ENCODE results near the gene SRF.

Gene SRF

DNA sequence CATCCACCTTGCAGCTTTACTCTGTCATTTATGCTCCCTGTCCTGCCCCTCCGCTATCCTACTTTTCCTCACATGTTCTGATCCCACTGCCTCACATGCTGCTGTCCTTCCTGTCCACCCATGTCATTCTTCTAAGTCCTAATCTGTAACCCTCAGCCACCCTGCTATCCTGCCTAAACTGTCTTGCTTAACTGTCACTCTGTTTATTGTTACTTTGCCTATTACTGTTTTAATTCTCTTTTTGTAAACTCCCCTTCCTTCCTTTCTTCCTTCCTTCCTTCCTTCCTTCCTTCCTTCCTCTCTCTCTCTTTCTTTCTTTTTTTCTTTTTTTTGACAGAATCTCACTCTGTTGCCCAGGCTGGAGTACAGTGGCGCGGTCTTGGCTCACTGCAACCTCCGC, 12.4 kb downstream of the SRF start:
- no peak overlapping the region for H3K4me3 ChIP-seq (ENCODE audit: low read depth, low read length)
- no peak for DNase-seq (ENCODE audit: low read depth)
- TF ChIP-seq, protein P1, sequence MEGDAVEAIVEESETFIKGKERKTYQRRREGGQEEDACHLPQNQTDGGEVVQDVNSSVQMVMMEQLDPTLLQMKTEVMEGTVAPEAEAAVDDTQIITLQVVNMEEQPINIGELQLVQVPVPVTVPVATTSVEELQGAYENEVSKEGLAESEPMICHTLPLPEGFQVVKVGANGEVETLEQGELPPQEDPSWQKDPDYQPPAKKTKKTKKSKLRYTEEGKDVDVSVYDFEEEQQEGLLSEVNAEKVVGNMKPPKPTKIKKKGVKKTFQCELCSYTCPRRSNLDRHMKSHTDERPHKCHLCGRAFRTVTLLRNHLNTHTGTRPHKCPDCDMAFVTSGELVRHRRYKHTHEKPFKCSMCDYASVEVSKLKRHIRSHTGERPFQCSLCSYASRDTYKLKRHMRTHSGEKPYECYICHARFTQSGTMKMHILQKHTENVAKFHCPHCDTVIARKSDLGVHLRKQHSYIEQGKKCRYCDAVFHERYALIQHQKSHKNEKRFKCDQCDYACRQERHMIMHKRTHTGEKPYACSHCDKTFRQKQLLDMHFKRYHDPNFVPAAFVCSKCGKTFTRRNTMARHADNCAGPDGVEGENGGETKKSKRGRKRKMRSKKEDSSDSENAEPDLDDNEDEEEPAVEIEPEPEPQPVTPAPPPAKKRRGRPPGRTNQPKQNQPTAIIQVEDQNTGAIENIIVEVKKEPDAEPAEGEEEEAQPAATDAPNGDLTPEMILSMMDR (IDR thresholded peaks at IDR 0.05; ENCODE audit: control insufficient read depth, extremely low read depth, insufficient read depth), result no peak

DNA sequence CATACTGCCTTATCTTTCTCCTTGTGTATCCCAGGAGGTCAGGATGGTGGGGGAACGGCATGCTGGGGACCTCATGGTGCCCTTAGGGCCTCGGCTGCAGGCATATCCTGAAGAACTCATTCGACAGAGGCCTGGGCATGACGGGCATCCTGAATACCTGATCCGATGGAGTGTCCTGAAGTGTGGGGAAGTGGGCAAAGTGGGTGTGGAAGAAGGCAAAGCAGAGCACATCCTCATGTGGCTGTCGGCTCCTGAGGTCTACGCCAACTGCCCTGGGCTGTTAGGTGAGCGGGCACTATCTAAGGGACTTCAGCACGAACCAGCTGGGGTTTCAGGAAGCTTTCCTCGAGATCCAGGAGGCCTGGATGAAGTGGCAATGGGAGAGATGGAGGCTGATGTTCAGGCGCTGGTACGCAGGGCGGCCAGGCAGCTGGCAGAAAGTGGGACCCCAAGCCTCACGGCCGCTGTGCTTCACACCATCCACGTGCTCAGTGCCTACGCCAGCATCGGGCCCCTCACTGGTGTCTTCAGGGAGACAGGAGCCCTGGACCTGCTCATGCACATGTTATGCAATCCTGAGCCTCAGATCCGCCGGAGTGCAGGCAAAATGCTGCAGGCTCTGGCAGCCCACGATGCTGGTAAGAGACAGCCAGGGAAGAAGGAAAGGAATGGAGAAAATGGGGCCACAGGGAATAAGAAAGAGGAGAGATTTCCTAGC, 13.4 kb downstream of the SRF start:
- DNase-seq (ENCODE audit: low read depth), result no peak
- H3K4me3 ChIP-seq (ENCODE audit: low read depth, low read length), result no peak overlapping the region
- TF ChIP-seq, protein P1 (IDR thresholded peaks at IDR 0.05; ENCODE audit: control insufficient read depth, extremely low read depth, insufficient read depth), result no peak

DNA sequence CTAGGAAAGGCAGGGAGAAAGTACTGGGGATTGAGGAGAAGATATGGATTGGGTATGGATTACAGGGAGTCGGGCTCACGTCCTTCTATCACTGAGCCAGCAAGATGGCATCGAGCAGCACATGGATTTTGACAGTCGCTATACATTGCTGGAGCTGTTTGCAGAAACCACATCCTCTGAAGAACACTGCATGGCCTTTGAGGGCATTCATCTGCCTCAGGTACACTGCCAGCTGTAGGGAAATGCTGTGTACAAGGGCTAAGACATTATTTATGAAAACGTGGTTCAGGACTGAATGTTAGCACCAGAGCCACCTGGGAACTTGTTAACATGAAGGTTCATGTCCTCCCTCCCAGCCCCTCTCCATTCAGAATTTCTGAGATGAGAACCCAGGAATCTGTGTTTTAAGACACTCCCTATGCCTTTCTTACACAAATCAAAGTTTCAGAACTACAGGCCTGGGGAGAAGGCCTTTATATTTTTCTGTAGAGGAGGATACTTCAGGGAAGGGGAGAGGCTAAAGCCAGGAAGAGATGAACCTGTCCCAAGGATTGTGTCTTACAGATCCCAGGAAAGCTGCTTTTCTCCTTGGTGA, 14.4 kb downstream of the SRF start:
- DNase-seq (ENCODE audit: low read depth), result no peak
- TF ChIP-seq, protein P1 (IDR thresholded peaks at IDR 0.05; ENCODE audit: control insufficient read depth, extremely low read depth, insufficient read depth), result no peak
- H3K4me3 ChIP-seq (ENCODE audit: low read depth, low read length), result no peak overlapping the region

DNA sequence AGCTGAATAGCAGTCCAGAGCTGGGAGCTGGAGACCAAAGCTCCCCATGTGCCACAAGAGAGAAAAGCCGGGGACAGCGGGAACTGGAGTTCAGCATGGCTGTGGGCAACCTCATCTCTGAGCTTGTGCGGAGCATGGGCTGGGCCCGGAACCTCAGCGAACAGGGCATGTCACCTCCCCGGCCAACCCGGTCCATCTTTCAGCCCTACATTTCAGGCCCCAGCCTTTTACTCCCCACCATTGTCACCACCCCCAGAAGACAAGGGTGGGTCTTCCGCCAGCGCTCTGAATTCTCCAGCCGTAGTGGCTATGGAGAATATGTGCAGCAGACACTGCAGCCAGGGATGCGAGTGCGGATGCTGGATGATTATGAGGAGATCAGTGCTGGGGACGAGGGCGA, 14.9 kb downstream of the SRF start:
- DNase-seq (ENCODE audit: low read depth), result no peak
- TF ChIP-seq, protein P1 (IDR thresholded peaks at IDR 0.05; ENCODE audit: control insufficient read depth, extremely low read depth, insufficient read depth), result no peak
- H3K4me3 ChIP-seq (ENCODE audit: low read depth, low read length), result no peak overlapping the region

DNA sequence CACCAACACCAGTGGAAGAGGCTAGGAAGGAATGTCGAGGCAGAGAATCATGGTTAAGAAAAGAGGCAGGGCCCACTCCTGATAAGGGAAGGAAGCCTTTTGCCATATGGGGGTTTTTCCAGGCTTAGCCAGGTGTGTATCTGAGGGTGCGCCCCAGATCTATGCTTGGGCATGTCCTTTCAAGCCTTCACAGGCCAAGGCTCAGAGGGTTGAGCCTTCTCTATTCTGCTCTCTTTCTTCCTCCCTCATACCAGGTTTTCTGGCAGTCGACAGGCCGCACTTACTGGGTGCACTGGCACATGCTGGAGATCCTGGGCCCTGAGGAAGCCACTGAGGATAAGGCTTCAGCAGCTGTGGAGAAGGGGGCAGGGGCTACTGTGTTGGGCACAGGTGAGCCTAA, 15.6 kb downstream of the SRF start:
- TF ChIP-seq, protein P1 (IDR thresholded peaks at IDR 0.05; ENCODE audit: control insufficient read depth, extremely low read depth, insufficient read depth), result no peak
- H3K4me3 ChIP-seq (ENCODE audit: low read depth, low read length), result no peak overlapping the region
- DNase-seq (ENCODE audit: low read depth), result no peak

DNA sequence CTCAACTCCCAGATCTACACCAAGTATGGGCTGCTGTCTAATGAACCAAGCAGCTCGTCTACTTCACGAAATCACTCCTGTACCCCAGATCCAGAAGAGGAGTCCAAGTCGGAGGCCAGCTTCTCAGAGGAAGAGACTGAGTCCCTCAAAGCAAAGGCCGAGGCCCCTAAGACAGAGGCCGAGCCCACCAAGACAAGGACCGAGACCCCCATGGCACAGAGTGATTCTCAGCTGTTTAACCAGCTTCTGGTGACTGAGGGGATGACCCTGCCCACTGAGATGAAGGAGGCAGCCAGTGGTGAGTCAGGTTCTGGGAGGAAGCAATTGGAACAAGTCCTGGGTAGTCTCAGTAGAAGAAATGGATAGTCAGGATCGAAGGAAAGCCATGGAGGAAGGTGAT, 16.8 kb downstream of the SRF start:
- DNase-seq (ENCODE audit: low read depth), result no peak
- TF ChIP-seq, protein P1 (IDR thresholded peaks at IDR 0.05; ENCODE audit: control insufficient read depth, extremely low read depth, insufficient read depth), result no peak
- H3K4me3 ChIP-seq (ENCODE audit: low read depth, low read length), result no peak overlapping the region

DNA sequence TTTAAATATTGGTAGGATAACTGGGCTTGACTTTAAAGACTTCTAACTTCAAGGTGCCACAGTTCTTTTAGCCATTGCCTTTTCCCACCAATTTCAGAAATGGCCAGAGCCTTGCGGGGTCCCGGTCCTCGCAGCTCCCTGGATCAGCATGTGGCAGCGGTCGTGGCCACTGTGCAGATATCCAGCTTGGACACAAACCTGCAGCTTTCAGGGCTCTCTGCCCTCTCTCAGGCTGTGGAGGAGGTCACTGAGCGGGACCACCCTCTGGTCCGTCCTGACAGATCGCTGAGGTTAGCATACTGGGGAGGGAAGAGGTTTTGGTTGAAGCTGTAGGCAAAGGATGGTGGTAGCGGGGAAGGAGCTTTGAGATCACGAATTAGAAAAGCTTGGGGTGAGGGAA, 17.4 kb downstream of the SRF start:
- TF ChIP-seq, protein P1 (IDR thresholded peaks at IDR 0.05; ENCODE audit: control insufficient read depth, extremely low read depth, insufficient read depth), result no peak
- H3K4me3 ChIP-seq (ENCODE audit: low read depth, low read length), result no peak overlapping the region
- no peak for DNase-seq (ENCODE audit: low read depth)
